KMS-11 (cell line): Measurements from ENCODE around the gene F2RL1.
A peak's percentile ranks its signal among the peaks of the same experiment; 100 is the strongest.

ENCODE experiments used
- H2AFZ ChIP-seq: fragments of 200-600 bp; sonication (generic); 2 replicates; pipeline ENCODE4 v1.6.1; 2016; ENCODE audit warnings: antibody characterized with exemption, mixed run types, low read depth
- H3K27ac ChIP-seq: fragments of 200-600 bp; sonication (generic); 2 replicates; pipeline ENCODE4 v1.6.1; 2016; ENCODE audit warnings: mild to moderate bottlenecking, mixed run types
- H3K27me3 ChIP-seq: fragments of 200-600 bp; sonication (generic); 2 replicates; pipeline ENCODE4 v1.6.1; 2017; ENCODE audit warnings: mild to moderate bottlenecking, low read depth, mixed run types, moderate library complexity; ENCODE audit not compliant: insufficient read depth
- H3K36me3 ChIP-seq: fragments of 200-600 bp; sonication (generic); 2 replicates; pipeline ENCODE4 v1.6.1; 2017; ENCODE audit warnings: mild to moderate bottlenecking, mixed run types; ENCODE audit not compliant: insufficient read depth
- H3K4me1 ChIP-seq: fragments of 200-600 bp; sonication (generic); 2 replicates; pipeline ENCODE4 v1.6.1; 2016; ENCODE audit warnings: mild to moderate bottlenecking, low read depth, mixed run types; ENCODE audit not compliant: poor library complexity, severe bottlenecking
- H3K4me2 ChIP-seq: fragments of 200-600 bp; sonication (generic); 2 replicates; pipeline ENCODE4 v1.7.0; 2016; ENCODE audit warnings: mild to moderate bottlenecking, mixed run types
- H3K4me3 ChIP-seq: fragments of 200-600 bp; sonication (generic); IDR thresholded peaks from 2 replicates; pipeline ENCODE4 v1.6.1; 2017; ENCODE audit warnings: low read depth, low read length, mixed read lengths; ENCODE audit not compliant: insufficient read depth
- H3K79me2 ChIP-seq: fragments of 200-600 bp; sonication (generic); 2 replicates; pipeline ENCODE4 v1.6.1; 2016; ENCODE audit warnings: low read depth, mixed run types; ENCODE audit not compliant: insufficient read depth
- H3K9ac ChIP-seq: fragments of 200-600 bp; sonication (generic); 2 replicates; pipeline ENCODE4 v1.6.1; 2016; ENCODE audit warnings: mild to moderate bottlenecking, mixed run types
- H4K20me1 ChIP-seq: fragments of 200-600 bp; sonication (generic); 2 replicates; pipeline ENCODE4 v1.6.1; 2016; ENCODE audit warnings: mild to moderate bottlenecking, mixed run types; ENCODE audit not compliant: insufficient read depth
- CTCF ChIP-seq: fragments of 200-600 bp; sonication (generic); conservative IDR thresholded peaks from 2 replicates; pipeline ENCODE4 v1.6.1; 2017; ENCODE audit warnings: low read depth, mild to moderate bottlenecking, antibody characterized with exemption, low read length, moderate library complexity, mixed read lengths

The F2RL1 gene

DNA sequence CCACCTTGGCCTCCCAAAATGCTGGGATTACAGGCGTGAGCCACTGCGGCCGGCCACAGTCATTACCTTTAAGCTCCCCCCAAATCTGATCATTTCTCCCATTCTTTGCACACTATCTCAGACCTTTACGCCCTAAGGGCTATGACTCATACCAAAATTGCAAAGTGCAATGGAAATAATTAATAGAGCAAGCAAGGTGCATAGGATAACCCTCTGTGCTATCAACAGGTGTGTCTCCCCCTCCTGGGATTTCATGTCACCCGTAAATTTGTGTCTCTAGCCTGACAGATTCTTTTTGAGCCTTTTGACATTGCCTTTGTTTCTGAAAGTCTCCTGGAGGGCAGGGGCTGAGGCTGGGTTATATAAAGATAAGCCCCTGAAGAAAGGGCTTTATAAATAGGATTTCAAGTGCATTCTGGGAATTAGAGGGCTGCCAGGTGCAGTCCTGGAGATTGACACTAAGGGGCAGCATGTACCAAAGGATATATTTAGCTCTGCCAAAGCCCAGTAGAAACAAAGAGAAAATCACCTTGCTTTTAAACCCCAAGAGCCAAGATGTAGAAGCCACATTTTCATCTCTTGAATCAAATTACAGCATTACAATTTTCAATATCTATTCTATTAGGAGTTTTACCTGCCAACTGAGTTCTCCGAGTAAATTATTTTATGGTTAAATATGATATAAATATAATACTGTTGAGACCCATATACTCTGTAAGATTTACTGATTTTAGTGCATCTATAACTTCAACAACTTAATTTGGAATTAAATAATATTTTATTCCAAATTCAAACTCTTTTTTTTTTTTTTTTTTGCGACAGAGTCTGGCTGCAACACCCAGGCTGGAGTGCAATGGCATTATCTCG, 49.2 kb downstream of the F2RL1 start:
- Histone ChIP-seq H3K9ac (no peak overlapping the region), H3K4me3 (no peak overlapping the region), H3K27ac (no peak overlapping the region), H3K4me1 (peaks cover 4% of the 10 kb centered on the region), H3K27me3 (no peaks in the 10 kb centered on the region), H3K36me3 (no peaks in the 10 kb centered on the region), H3K79me2 (no peaks in the 10 kb centered on the region), H4K20me1 (no peaks in the 10 kb centered on the region), H2AFZ (peak overlapping the region; percentile 65), H3K4me2 (peak overlapping the region; percentile 15; the same call in 1 of the 2 replicates)
- TF ChIP-seq CTCF: peak; percentile 95

- no peak overlapping the region for H3K27ac ChIP-seq
- no peak overlapping the region for H3K9ac ChIP-seq
- H3K4me2 ChIP-seq: no peak overlapping the region
- H4K20me1 ChIP-seq: no peaks in the 10 kb centered on the region
- no peak overlapping the region for H2AFZ ChIP-seq
- H3K36me3 ChIP-seq: no peaks in the 10 kb centered on the region
- H3K4me3 ChIP-seq: no peak overlapping the region
- no peak for TF ChIP-seq CTCF
- no peaks in the 10 kb centered on the region for H3K79me2 ChIP-seq
- peaks cover 10% of the 10 kb centered on the region for H3K4me1 ChIP-seq
- no peaks in the 10 kb centered on the region for H3K27me3 ChIP-seq
These were observed 51.2 kb downstream of the F2RL1 start for GRCh38 chr5:76870046-76870445.

- Histone ChIP-seq H3K27ac (no peak overlapping the region), H4K20me1 (no peaks in the 10 kb centered on the region), H3K4me2 (no peak overlapping the region), H3K36me3 (no peaks in the 10 kb centered on the region), H2AFZ (no peak overlapping the region), H3K4me1 (peaks cover 6% of the 10 kb centered on the region), H3K79me2 (no peaks in the 10 kb centered on the region), H3K9ac (no peak overlapping the region), H3K4me3 (no peak overlapping the region), H3K27me3 (no peaks in the 10 kb centered on the region)
- no peak for TF ChIP-seq CTCF
These were observed 55.3 kb downstream of the F2RL1 start for GRCh38 chr5:76874088-76874581.
